K562 (cell line): ENCODE measurements around the gene MYOM3. TPM values are rescaled to one million over a fixed set of nuclear protein-coding genes. Genes with fewer than 3 reads are reported as not detected.

ENCODE experiments used
- ATAC-seq: fragments of 200-7000 bp; cut with Tn5 transposase; 3 replicates; pipeline ENCODE4 v1.9.1; 2020; ENCODE audit warnings: moderate library complexity
- BruUV-seq: library from RNA; stranded (reverse); fragments of 400-500 nt; replicated peaks from 2 replicates; lab custom pipeline; 2021; lab: Mats Ljungman, UMichigan
- CTCF ChIA-PET: fragments of 300-600 bp; formaldehyde crosslinking; extraction: SDS; loops from one replicate; lab custom pipeline; 2021; ENCODE audit warnings: low intra/inter-chr PET ratio; lab: Yijun Ruan, JAX
- POLR2A ChIA-PET: fragments of 300-600, 350-650 bp; sonication (Branson Sonifier 250); formaldehyde crosslinking; extraction: SDS; loops from one replicate; lab custom pipeline; 2021; ENCODE audit warnings: antibody characterized with exemption, inconsistent platforms; lab: Yijun Ruan, JAX
- DNase-seq, 4 experiments: peaks; one replicate each; pipeline versions ENCODE4 v3.0.0 to v3.0.0-alpha.2; 2011 to 2018; ENCODE audit warnings: low spot score in 3 of 4, mixed read lengths in 3 of 4; ENCODE audit errors: extremely low read depth in 1 of 4
- FAIRE-seq: peaks from 2 replicates; lab custom pipeline; 2011; peaks lifted over from hg19 to GRCh38; lab: Jason Lieb, UNC
- H2AFZ ChIP-seq: 2 replicates; pipeline ENCODE4 v1.6.0; 2011; ENCODE audit warnings: low read depth, low read length, control low read depth, inconsistent platforms
- H3K27ac ChIP-seq: fragments of 200-600 bp; 3 replicates; pipeline ENCODE4 v1.8.0; 2011; ENCODE audit warnings: low read depth, mild to moderate bottlenecking, control low read depth, inconsistent platforms, low read length, moderate library complexity, mixed read lengths; ENCODE audit errors: extremely low read depth
- H3K27me3 ChIP-seq, 2 experiments: fragments of 300-600 bp in 1 of 2; 2 replicates in 1 of 2; 3 replicates in 1 of 2; pipeline versions ENCODE4 v1.6.0 to v1.8.0; 2011; ENCODE audit warnings: inconsistent platforms in 2 of 2, low read length in 2 of 2, mild to moderate bottlenecking in 1 of 2, mixed read lengths in 1 of 2, moderate library complexity in 1 of 2; ENCODE audit not compliant: control insufficient read depth in 2 of 2, insufficient read depth in 2 of 2
- H3K36me3 ChIP-seq: fragments of 300-600 bp; 3 replicates; pipeline ENCODE4 v1.8.0; 2011; ENCODE audit warnings: mild to moderate bottlenecking, low read length, inconsistent platforms; ENCODE audit not compliant: control insufficient read depth, insufficient read depth
- H3K4me1 ChIP-seq, 2 experiments: fragments of 200-600 bp in 1 of 2; replicated peaks in 1 of 2; 2 replicates in 1 of 2; 3 replicates in 1 of 2; pipeline versions ENCODE4 v1.5.1 to v1.8.0; 2011; ENCODE audit warnings: inconsistent platforms in 2 of 2, low read length in 2 of 2, mild to moderate bottlenecking in 1 of 2, mixed read lengths in 1 of 2, moderate library complexity in 1 of 2; ENCODE audit not compliant: control insufficient read depth in 2 of 2, insufficient read depth in 2 of 2
- H3K4me2 ChIP-seq: 2 replicates; pipeline ENCODE4 v1.6.1; 2011; ENCODE audit warnings: low read length, control low read depth, inconsistent platforms, mixed read lengths; ENCODE audit not compliant: insufficient read depth
- H3K4me3 ChIP-seq: fragments of 200-600 bp; sonication (generic), shearing (Covaris generic); 2 replicates; pipeline ENCODE4 v1.5.1; 2016; ENCODE audit warnings: control low read depth, inconsistent platforms
- H3K79me2 ChIP-seq: fragments of 200-600 bp; 3 replicates; pipeline ENCODE4 v1.8.0; 2011; ENCODE audit warnings: low read length, inconsistent platforms; ENCODE audit not compliant: control insufficient read depth, insufficient read depth
- H3K9ac ChIP-seq, 2 experiments: 2 replicates each; pipeline versions ENCODE4 v1.6.0 to v1.6.1; 2011; ENCODE audit warnings: low read depth in 2 of 2, low read length in 2 of 2, control low read depth in 1 of 2, inconsistent platforms in 1 of 2, mild to moderate bottlenecking in 1 of 2, mixed read lengths in 1 of 2; ENCODE audit not compliant: insufficient read depth in 1 of 2
- H3K9me1 ChIP-seq: one replicate; pipeline ENCODE4 v1.6.0; 2011; ENCODE audit warnings: inconsistent platforms, mild to moderate bottlenecking, low read length, moderate library complexity; ENCODE audit not compliant: control insufficient read depth, insufficient read depth
- H3K9me3 ChIP-seq: replicated peaks from 2 replicates; pipeline ENCODE4 v1.5.1; 2011; ENCODE audit warnings: low read depth, low read length, inconsistent platforms; ENCODE audit not compliant: control insufficient read depth, insufficient read depth
- H4K20me1 ChIP-seq: replicated peaks from 2 replicates; pipeline ENCODE4 v1.6.1; 2011; ENCODE audit warnings: low read length, inconsistent platforms, mixed read lengths; ENCODE audit not compliant: control insufficient read depth, insufficient read depth
- CEBPB ChIP-seq: fragments of 450-650 bp; IDR thresholded peaks from 2 replicates; pipeline ENCODE4 v1.6.1; 2016; ENCODE audit warnings: missing genetic modification characterization, missing compliant biosample characterization
- CEBPG ChIP-seq, 3 experiments: fragments of 200-800 bp in 1 of 3; sonication (Bioruptor generic) in 1 of 3; sonication (generic) in 1 of 3; formaldehyde crosslinking in 1 of 3; IDR thresholded peaks in 2 of 3; conservative IDR thresholded peaks in 1 of 3; 2 replicates each; pipeline versions ENCODE4 v1.6.1 to v1.8.0; 2016 to 2022; ENCODE audit warnings: missing compliant biosample characterization in 2 of 3, missing genetic modification characterization in 2 of 3, mild to moderate bottlenecking in 1 of 3, missing genetic modification reagents in 1 of 3
- CREB1 ChIP-seq, 2 experiments: sonication (generic) in 1 of 2; formaldehyde crosslinking in 1 of 2; IDR thresholded peaks; 2 replicates each; pipeline versions ENCODE4 v1.6.1 to v1.8.0; 2012 to 2022; ENCODE audit warnings: inconsistent platforms in 1 of 2, mild to moderate bottlenecking in 1 of 2, missing genetic modification reagents in 1 of 2, moderate library complexity in 1 of 2
- HDAC1 ChIP-seq, 2 experiments: fragments of 450-650 bp; IDR thresholded peaks; 2 replicates each; pipeline ENCODE4 v1.6.1; 2016 to 2017; ENCODE audit warnings: inconsistent platforms in 1 of 2, mild to moderate bottlenecking in 1 of 2, moderate library complexity in 1 of 2
- HOXB6 ChIP-seq: fragments of 250-450 bp; sonication (Bioruptor Pico); IDR thresholded peaks from 2 replicates; pipeline ENCODE4 v1.5.1; 2022; ENCODE audit warnings: mild to moderate bottlenecking, borderline replicate concordance
- NFIC ChIP-seq: fragments of 450-650 bp; IDR thresholded peaks from 2 replicates; pipeline ENCODE4 v1.6.1; 2017; ENCODE audit warnings: mild to moderate bottlenecking, inconsistent platforms
- NR2F6 ChIP-seq: fragments of 450-650 bp; formaldehyde crosslinking; IDR thresholded peaks from 2 replicates; pipeline ENCODE4 v1.4.0; 2020; ENCODE audit warnings: mild to moderate bottlenecking
- TAF7 ChIP-seq: fragments of 450-650 bp; IDR thresholded peaks from 2 replicates; pipeline ENCODE4 v1.6.1; 2016; ENCODE audit warnings: missing genetic modification characterization, missing compliant biosample characterization
- ZNF146 ChIP-seq: IDR thresholded peaks from one replicate; pipeline ENCODE4 v1.6.1; 2018; ENCODE audit warnings: missing compliant biosample characterization; ENCODE audit not compliant: unreplicated experiment
- ZNF224 ChIP-seq: sonication (generic); formaldehyde crosslinking; IDR thresholded peaks from 2 replicates; pipeline ENCODE4 v1.8.0; 2022; ENCODE audit warnings: mild to moderate bottlenecking, missing genetic modification reagents
- ZNF696 ChIP-seq: fragments of 250-450 bp; sonication (Bioruptor Pico); conservative IDR thresholded peaks from 2 replicates; pipeline ENCODE4 v1.4.0; 2020; ENCODE audit warnings: mild to moderate bottlenecking, moderate library complexity
- ZNF699 ChIP-seq: fragments of 250-450 bp; sonication (Bioruptor Pico); IDR thresholded peaks from 2 replicates; pipeline ENCODE4 v1.8.0; 2021; ENCODE audit warnings: mild to moderate bottlenecking, moderate library complexity; ENCODE audit not compliant: insufficient replicate concordance
- ZNF77 ChIP-seq: fragments of 250-450 bp; sonication (Bioruptor Pico); IDR thresholded peaks from 2 replicates; pipeline ENCODE4 v1.5.0; 2020
- WGBS: fragments of 100-300 bp; shearing (Covaris generic); methylation state at CpG from one replicate; pipeline ENCODE4 v1.1.6; 2016; ENCODE audit warnings: low coverage, mixed read lengths; ENCODE audit not compliant: insufficient coverage; ENCODE audit errors: missing lambda C conversion rate; 5-methylcytosine and 5-hydroxymethylcytosine counted together
- in situ Hi-C: fragments of 300-500 bp; cut with MboI; formaldehyde crosslinking; loops from 4 replicates; pipeline ENCODE4 v1.15.0; 2018; ENCODE audit warnings: inconsistent platforms, mixed read lengths
- intact Hi-C: fragments of 100-400 bp; cut with micrococcal nuclease; formaldehyde crosslinking; loops from 2 replicates; pipeline ENCODE4 v1.14.2; 2022
- polyA plus RNA-seq, 8 experiments: library from polyadenylated mRNA; depleted of rRNA in 4 of 8; stranded (reverse) in 5 of 8; unstranded in 3 of 8; fragments of >200 nt; fragmentation: Nextera tagmentation in 2 of 8; fragmentation: Illumina TruSeq in 1 of 8; extraction: Ambion mirVana in 2 of 8; extraction: Trizol in 1 of 8; gene quantifications; 2 replicates each; pipeline versions ENCODE4 v1.2.1 to v1.2.3, GENCODE V29; 2011 to 2014; ENCODE audit warnings: inconsistent platforms in 1 of 8, missing spikeins in 1 of 8
- total RNA-seq, 7 experiments: library from RNA; depleted of rRNA in 6 of 7; stranded (reverse); fragments of >200 nt in 6 of 7; fragmentation: Illumina TruSeq in 2 of 7; extraction: Trizol in 2 of 7; gene quantifications; 2 replicates each; pipeline versions ENCODE4 v1.2.1 to v1.2.3, GENCODE V29; 2011 to 2021; ENCODE audit warnings: low replicate concordance in 1 of 7

The MYOM3 gene
- total and polyA plus RNA-seq, 9 of the 15 experiments (the other 6 are each of a cell fraction or from before 2014, with no cell fraction given), result 0.01 TPM; not detected in 8

GRCh38 chr1:24092979-24093378 lies 19.0 kb downstream of the MYOM3 start:
- peaks cover under 1% of the 10 kb centered on the region for H3K9me1 ChIP-seq
- intact Hi-C loops (no loop called here), in situ Hi-C loops (no loop called here)
- H4K20me1 ChIP-seq, result peaks cover 24% of the 10 kb centered on the region
- ATAC-seq (no peak), DNase-seq (no peak), FAIRE-seq (no peak)
- H3K4me1 ChIP-seq, result no peaks in the 10 kb centered on the region
- H3K79me2 ChIP-seq, result no peaks in the 10 kb centered on the region
- no TSS peak for BruUV-seq
- H3K4me2 ChIP-seq, result no peak overlapping the region
- 1% methylated on average over 9 of the region's 9 CpGs for WGBS
- H3K9me3 ChIP-seq, result no peaks in the 10 kb centered on the region
- no peak overlapping the region for H2AFZ ChIP-seq
- H3K4me3 ChIP-seq, result no peak overlapping the region
- CTCF ChIA-PET, result interaction anchor here (0.5 kb wide), 1 partner anchor 327 kb away, joined by 4 read pairs; no protein-coding TSS in a partner anchor
- POLR2A ChIA-PET, result interaction anchor here (0.6 kb wide), 1 partner anchor 67 kb away, joined by 4 read pairs; no protein-coding TSS in a partner anchor
- H3K9ac ChIP-seq, result no peak overlapping the region; a peak in 1 of 4 replicates
- peaks cover 48 to 98% of the 10 kb centered on the region in 2 experiments for H3K27me3 ChIP-seq
- TF ChIP-seq NFIC (no peak), ZNF224 (CRISPR knock-in tag) (no peak), HOXB6 (CRISPR knock-in tag) (no peak), ZNF77 (no peak), ZNF699 (CRISPR knock-in tag) (no peak), CEBPG (CRISPR knock-in tag; IDR thresholded peaks at IDR 0.05) (no peak), CEBPG (tag; conservative IDR thresholded peaks at IDR 0.05 in 1 of 2, IDR thresholded peaks at IDR 0.05 in 1 of 2) (no peak), TAF7 (tag) (no peak), NR2F6 (CRISPR knock-in tag) (no peak), ZNF146 (no peak), ZNF696 (CRISPR knock-in tag) (no peak), HDAC1 (IDR thresholded peaks at IDR 0.05) (no peak), CEBPB (tag) (no peak), CREB1 (IDR thresholded peaks at IDR 0.05) (no peak), CREB1 (CRISPR knock-in tag; IDR thresholded peaks at IDR 0.05) (no peak)
- no peaks in the 10 kb centered on the region for H3K36me3 ChIP-seq
- H3K27ac ChIP-seq, result no peak overlapping the region
